Left renal cortex interstitium (tissue), 4 donors: Measurements from ENCODE around the gene C1QA. TPM values are rescaled to one million over a fixed set of nuclear protein-coding genes. Genes with fewer than 3 reads are reported as not detected.

Source experiments
- DNase-seq, 4 donors: peaks; one replicate each; pipeline ENCODE4 v3.0.0-alpha.2; 2013; ENCODE audit warnings: low read depth in 4 of 4, low spot score in 2 of 4, missing footprints in 1 of 4
- polyA plus RNA-seq, 4 donors: library from polyadenylated mRNA; unstranded; fragments of 120-200 nt; gene quantifications; one replicate each; pipeline ENCODE4 v1.2.1, GENCODE V29; 2013; ENCODE audit not compliant: insufficient read length in 4 of 4

Gene C1QA
- polyA plus RNA-seq: 10 to 100 TPM; 10.7 to 20.9 (median 14.1) TPM

- DNase-seq: no peak
Observed at GRCh38 chr1:22636353-22636752, at the start of gene C1QA. TSS of gene C1QA (plus strand) at chr1:22636628. CDS start at chr1:22637617, 989 bp downstream.

- DNase-seq: no peak
Observed at GRCh38 chr1:22587247-22587646, 49.2 kb upstream of the C1QA start.

- no peak for DNase-seq
Observed at GRCh38 chr1:22588899-22589422, 47.5 kb upstream of the C1QA start.

GRCh38 chr1:22591576-22591975, 44.9 kb upstream of the C1QA start:
- DNase-seq: no peak

- DNase-seq: no peak
Observed at GRCh38 chr1:22592051-22592450, 44.4 kb upstream of the C1QA start.

GRCh38 chr1:22592919-22593790, 43.3 kb upstream of the C1QA start:
- no peak for DNase-seq

- no peak for DNase-seq
Observed at GRCh38 chr1:22594396-22594795, 42.0 kb upstream of the C1QA start.

- DNase-seq: no peak
Observed at GRCh38 chr1:22595108-22595507, 41.3 kb upstream of the C1QA start.

- no peak for DNase-seq
Observed at GRCh38 chr1:22597301-22597965, 39.0 kb upstream of the C1QA start.

- no peak for DNase-seq
Observed at GRCh38 chr1:22597996-22598395, 38.4 kb upstream of the C1QA start.

GRCh38 chr1:22598736-22599135, 37.7 kb upstream of the C1QA start:
- no peak for DNase-seq

GRCh38 chr1:22600071-22600816, 36.2 kb upstream of the C1QA start:
- DNase-seq: no peak

- no peak for DNase-seq
Observed at GRCh38 chr1:22600817-22601605, 35.4 kb upstream of the C1QA start.

- DNase-seq: no peak
Observed at GRCh38 chr1:22601610-22602009, 34.8 kb upstream of the C1QA start.

- DNase-seq: no peak
Observed at GRCh38 chr1:22602060-22602740, 34.2 kb upstream of the C1QA start.

GRCh38 chr1:22606161-22606560, 30.3 kb upstream of the C1QA start:
- no peak for DNase-seq

GRCh38 chr1:22607154-22607553, 29.3 kb upstream of the C1QA start:
- DNase-seq: no peak

- no peak for DNase-seq
Observed at GRCh38 chr1:22608361-22608760, 28.1 kb upstream of the C1QA start.

GRCh38 chr1:22609291-22609690, 27.1 kb upstream of the C1QA start:
- DNase-seq: no peak

- peak; percentile 39 to 76 (median 66) for DNase-seq
Observed at GRCh38 chr1:22611530-22611947, 24.9 kb upstream of the C1QA start.
